ENCODE measurements around the gene SPAG4.

Gene SPAG4

GRCh38 chr20:35578469-35578868 lies 37.2 kb upstream of the SPAG4 start:
- POLR2A ChIA-PET, result no interaction called here

GRCh38 chr20:35579196-35579595 lies 36.4 kb upstream of the SPAG4 start:
- CTCF ChIA-PET, result no interaction called here
- POLR2A ChIA-PET, result interaction anchor here (1.2 kb wide), 1 partner anchor 36 kb away, joined by 3 read pairs; no protein-coding TSS in a partner anchor

More at GRCh38 chr20:35578469-35578868, 37.2 kb upstream of the SPAG4 start:
- CTCF ChIA-PET, result no interaction called here
- TF ChIP-seq L3MBTL2 (conservative IDR thresholded peaks at IDR 0.05), result no peak
- no peak for TF ChIP-seq LEF1 (IDR thresholded peaks at IDR 0.05; ENCODE audit: borderline replicate concordance)
- no peak for TF ChIP-seq BHLHE40 (IDR thresholded peaks at IDR 0.05; ENCODE audit: borderline replicate concordance)
- TF ChIP-seq ELF4 (IDR thresholded peaks at IDR 0.05), result no peak
- TF ChIP-seq NFRKB (IDR thresholded peaks at IDR 0.05), result no peak
- TF ChIP-seq SUZ12 (IDR thresholded peaks at IDR 0.05), result no peak
- TF ChIP-seq ARNT (IDR thresholded peaks at IDR 0.05), result no peak
- TF ChIP-seq HDGF (IDR thresholded peaks at IDR 0.05; ENCODE audit: borderline replicate concordance), result no peak
- TF ChIP-seq, protein P1, sequence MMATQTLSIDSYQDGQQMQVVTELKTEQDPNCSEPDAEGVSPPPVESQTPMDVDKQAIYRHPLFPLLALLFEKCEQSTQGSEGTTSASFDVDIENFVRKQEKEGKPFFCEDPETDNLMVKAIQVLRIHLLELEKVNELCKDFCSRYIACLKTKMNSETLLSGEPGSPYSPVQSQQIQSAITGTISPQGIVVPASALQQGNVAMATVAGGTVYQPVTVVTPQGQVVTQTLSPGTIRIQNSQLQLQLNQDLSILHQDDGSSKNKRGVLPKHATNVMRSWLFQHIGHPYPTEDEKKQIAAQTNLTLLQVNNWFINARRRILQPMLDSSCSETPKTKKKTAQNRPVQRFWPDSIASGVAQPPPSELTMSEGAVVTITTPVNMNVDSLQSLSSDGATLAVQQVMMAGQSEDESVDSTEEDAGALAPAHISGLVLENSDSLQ (IDR thresholded peaks at IDR 0.05), result no peak
- TF ChIP-seq FOXK2 (IDR thresholded peaks at IDR 0.05), result no peak
- no peak for TF ChIP-seq FOXA1 (IDR thresholded peaks at IDR 0.05)
- no peak for TF ChIP-seq ZNF384 (IDR thresholded peaks at IDR 0.05)
- TF ChIP-seq TARDBP (IDR thresholded peaks at IDR 0.05), result no peak
- no peak for TF ChIP-seq CTBP1 (IDR thresholded peaks at IDR 0.05; ENCODE audit: borderline replicate concordance)
- no peak for TF ChIP-seq FOXM1 (IDR thresholded peaks at IDR 0.05; ENCODE audit: borderline replicate concordance)
- TF ChIP-seq SP1 (IDR thresholded peaks at IDR 0.05), result no peak
- DNase-seq (ENCODE audit: extremely low spot score), result no peak

GRCh38 chr20:35582131-35582530 lies 33.5 kb upstream of the SPAG4 start:
- CTCF ChIA-PET, result no interaction called here
- no peak for DNase-seq (ENCODE audit: extremely low spot score)
- POLR2A ChIA-PET, result no interaction called here
- TF ChIP-seq FOXM1 (IDR thresholded peaks at IDR 0.05; ENCODE audit: borderline replicate concordance), result no peak
- no peak for TF ChIP-seq TARDBP (IDR thresholded peaks at IDR 0.05)
- no peak for TF ChIP-seq CTBP1 (IDR thresholded peaks at IDR 0.05; ENCODE audit: borderline replicate concordance)
- TF ChIP-seq HDGF (IDR thresholded peaks at IDR 0.05; ENCODE audit: borderline replicate concordance), result no peak
- no peak for TF ChIP-seq ELF4 (IDR thresholded peaks at IDR 0.05)
- no peak for TF ChIP-seq FOXK2 (IDR thresholded peaks at IDR 0.05)
- TF ChIP-seq, protein P1 (IDR thresholded peaks at IDR 0.05), result no peak
- TF ChIP-seq SUZ12 (IDR thresholded peaks at IDR 0.05), result no peak
- no peak for TF ChIP-seq FOXA1 (IDR thresholded peaks at IDR 0.05)
- TF ChIP-seq LEF1 (IDR thresholded peaks at IDR 0.05; ENCODE audit: borderline replicate concordance), result no peak
- no peak for TF ChIP-seq NFRKB (IDR thresholded peaks at IDR 0.05)
- TF ChIP-seq ARNT (IDR thresholded peaks at IDR 0.05), result no peak
- TF ChIP-seq BHLHE40 (IDR thresholded peaks at IDR 0.05; ENCODE audit: borderline replicate concordance), result no peak
- TF ChIP-seq SP1 (IDR thresholded peaks at IDR 0.05), result no peak
- no peak for TF ChIP-seq L3MBTL2 (conservative IDR thresholded peaks at IDR 0.05)
- TF ChIP-seq ZNF384 (IDR thresholded peaks at IDR 0.05), result no peak

More at GRCh38 chr20:35579196-35579595, 36.4 kb upstream of the SPAG4 start:
- no peak for DNase-seq (ENCODE audit: extremely low spot score)
- no peak for TF ChIP-seq HDGF (IDR thresholded peaks at IDR 0.05; ENCODE audit: borderline replicate concordance)
- TF ChIP-seq ZNF384 (IDR thresholded peaks at IDR 0.05), result no peak
- no peak for TF ChIP-seq ELF4 (IDR thresholded peaks at IDR 0.05)
- TF ChIP-seq L3MBTL2 (conservative IDR thresholded peaks at IDR 0.05), result no peak
- no peak for TF ChIP-seq CTBP1 (IDR thresholded peaks at IDR 0.05; ENCODE audit: borderline replicate concordance)
- no peak for TF ChIP-seq FOXM1 (IDR thresholded peaks at IDR 0.05; ENCODE audit: borderline replicate concordance)
- TF ChIP-seq ARNT (IDR thresholded peaks at IDR 0.05), result no peak

DNA sequence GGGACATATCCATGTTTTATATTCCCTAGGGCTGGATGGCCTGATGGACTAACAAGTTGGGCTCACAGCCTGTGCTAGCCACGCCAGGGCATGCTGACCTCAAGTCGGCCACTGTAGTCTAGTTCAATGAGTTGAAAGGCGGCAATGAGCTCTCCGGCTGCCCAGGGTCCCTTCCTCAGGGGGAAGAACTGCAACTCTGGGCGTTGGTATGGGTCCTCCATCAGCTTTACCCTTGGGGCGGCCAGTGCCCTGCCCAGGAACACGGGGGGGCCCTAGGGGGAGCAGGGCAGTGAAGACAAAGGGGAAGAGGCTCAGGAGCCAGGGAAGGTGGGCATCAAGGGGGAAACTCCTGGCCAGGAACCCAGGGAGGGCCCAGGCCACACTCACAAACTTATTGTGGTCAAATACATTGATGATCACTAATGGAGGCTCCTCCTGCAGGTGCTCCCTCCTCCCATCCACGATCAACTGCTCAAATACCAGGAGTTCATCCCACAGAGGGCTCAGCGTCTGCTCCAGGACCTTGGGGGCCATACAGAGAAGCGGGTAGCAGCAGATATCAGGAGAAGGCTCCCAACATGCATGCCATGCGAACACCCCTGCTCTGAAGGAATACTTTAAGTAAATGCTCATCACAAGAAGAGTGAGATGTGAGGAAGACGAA lies 32.8 kb upstream of the SPAG4 start:
- CTCF ChIA-PET, result no interaction called here
- POLR2A ChIA-PET, result no interaction called here
- DNase-seq (ENCODE audit: extremely low spot score), result no peak
- TF ChIP-seq, protein P1 (IDR thresholded peaks at IDR 0.05), result no peak
- TF ChIP-seq ELF4 (IDR thresholded peaks at IDR 0.05) (no peak), SP1 (IDR thresholded peaks at IDR 0.05) (no peak), LEF1 (IDR thresholded peaks at IDR 0.05; ENCODE audit: borderline replicate concordance) (no peak), ZNF384 (IDR thresholded peaks at IDR 0.05) (no peak), FOXA1 (IDR thresholded peaks at IDR 0.05) (no peak), HDGF (IDR thresholded peaks at IDR 0.05; ENCODE audit: borderline replicate concordance) (no peak), FOXK2 (IDR thresholded peaks at IDR 0.05) (no peak), NFRKB (IDR thresholded peaks at IDR 0.05) (no peak)

DNA sequence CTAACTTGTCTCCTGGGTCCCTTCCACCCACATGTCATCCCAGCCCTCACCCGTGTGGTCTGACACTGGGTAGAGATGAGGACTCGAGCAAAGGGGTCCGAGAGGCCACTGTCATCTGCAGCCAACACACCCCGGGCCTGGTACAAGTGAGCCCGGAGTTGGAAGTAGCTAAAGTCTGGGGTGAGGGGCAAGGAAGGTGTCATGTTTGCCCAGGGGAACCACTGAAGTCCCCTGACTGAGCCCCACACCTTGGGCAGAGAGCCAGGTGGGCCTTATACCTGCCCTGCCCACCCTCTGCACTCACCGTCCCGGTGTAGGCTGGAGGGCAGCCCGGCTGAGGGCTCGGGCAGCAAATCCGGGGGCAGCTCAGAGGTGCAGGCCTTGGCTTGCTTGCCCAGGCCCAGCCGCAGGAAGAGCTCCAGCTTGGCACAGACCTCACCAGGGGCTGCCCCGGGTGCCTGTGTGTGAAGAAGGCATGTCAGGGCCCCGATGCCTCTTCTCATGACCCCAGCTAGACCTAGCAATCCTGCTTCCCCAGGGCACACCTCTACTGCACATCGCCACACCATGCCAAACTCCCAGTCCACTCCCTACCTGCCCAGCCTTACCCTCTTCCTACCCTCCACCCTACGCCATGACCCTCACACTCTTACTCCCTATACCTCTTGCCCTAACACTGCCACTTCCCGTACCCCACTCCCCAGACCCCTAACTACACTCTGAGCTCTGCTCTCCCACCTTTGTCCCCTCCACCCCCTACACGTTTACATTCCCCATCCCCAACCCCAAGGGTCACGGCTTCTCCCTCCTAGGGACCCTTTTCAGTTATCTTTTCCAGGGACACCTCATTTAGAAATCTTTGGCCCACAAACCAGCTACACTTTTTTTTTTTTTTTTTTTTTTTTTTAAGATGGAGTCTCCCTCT lies 31.7 kb upstream of the SPAG4 start:
- no peak for TF ChIP-seq BHLHE40 (IDR thresholded peaks at IDR 0.05; ENCODE audit: borderline replicate concordance)
- TF ChIP-seq ELF4 (IDR thresholded peaks at IDR 0.05), result no peak
- TF ChIP-seq FOXA1 (IDR thresholded peaks at IDR 0.05), result no peak
- TF ChIP-seq L3MBTL2 (conservative IDR thresholded peaks at IDR 0.05), result no peak
- TF ChIP-seq NFRKB (IDR thresholded peaks at IDR 0.05), result no peak
- no peak for TF ChIP-seq ZNF384 (IDR thresholded peaks at IDR 0.05)
- TF ChIP-seq, protein P1 (IDR thresholded peaks at IDR 0.05), result no peak
- no peak for TF ChIP-seq TARDBP (IDR thresholded peaks at IDR 0.05)
- no peak for DNase-seq (ENCODE audit: extremely low spot score)
- ChIA-PET POLR2A (no interaction called here), CTCF (interaction anchor here (1.0 kb wide), 1 partner anchor 20 kb away, joined by 3 read pairs; no protein-coding TSS in a partner anchor)
